A549 (cell line): ENCODE results near the gene FBXO31.

Source experiments
- POLR2A ChIP-seq: IDR thresholded peaks from 2 replicates; pipeline ENCODE4 v1.6.1; 2012; ENCODE audit warnings: mild to moderate bottlenecking, low read length
- RAD21 ChIP-seq, 2 experiments: fragments of >200 bp in 1 of 2; sonication (Bioruptor Twin) in 1 of 2; formaldehyde crosslinking in 1 of 2; IDR thresholded peaks in 1 of 2; conservative IDR thresholded peaks in 1 of 2; 2 replicates in 1 of 2; 3 replicates in 1 of 2; pipeline ENCODE4 v1.6.1; 2012 to 2018; ENCODE audit warnings: inconsistent platforms in 1 of 2
- TFCP2L1 ChIP-seq: fragments of 250-450 bp; sonication (Bioruptor Pico); IDR thresholded peaks from 2 replicates; pipeline ENCODE4 v1.5.0; 2021; ENCODE audit warnings: mild to moderate bottlenecking
- ZC3H11A ChIP-seq: fragments of 450-650 bp; IDR thresholded peaks from 2 replicates; pipeline ENCODE4 v1.6.1; 2014; ENCODE audit warnings: antibody characterized with exemption, mild to moderate bottlenecking
- TF ChIP-seq, protein P1 (sequence below): fragments of >200 bp; sonication (Bioruptor Twin); formaldehyde crosslinking; IDR thresholded peaks from 3 replicates; pipeline ENCODE4 v1.5.1; 2016
- TF ChIP-seq, protein P2 (sequence below): IDR thresholded peaks from 2 replicates; pipeline ENCODE4 v1.6.1; 2012
- TF ChIP-seq, protein P3 (sequence below): fragments of 250-450 bp; sonication (Bioruptor Pico); IDR thresholded peaks from 2 replicates; pipeline ENCODE4 v1.5.0; 2020; ENCODE audit warnings: low read depth, mild to moderate bottlenecking, moderate library complexity
- TF ChIP-seq, protein P4 (sequence below): fragments of 200-600 bp; sonication (generic); IDR thresholded peaks from 2 replicates; pipeline ENCODE4 v1.6.1; 2016; ENCODE audit warnings: antibody characterized with exemption, mild to moderate bottlenecking, moderate library complexity
- TF ChIP-seq, protein P5 (sequence below): fragments of 250-450 bp; sonication (Bioruptor Pico); IDR thresholded peaks from 2 replicates; pipeline ENCODE4 v1.5.0; 2021; ENCODE audit warnings: mild to moderate bottlenecking, moderate library complexity, borderline replicate concordance

DNA sequence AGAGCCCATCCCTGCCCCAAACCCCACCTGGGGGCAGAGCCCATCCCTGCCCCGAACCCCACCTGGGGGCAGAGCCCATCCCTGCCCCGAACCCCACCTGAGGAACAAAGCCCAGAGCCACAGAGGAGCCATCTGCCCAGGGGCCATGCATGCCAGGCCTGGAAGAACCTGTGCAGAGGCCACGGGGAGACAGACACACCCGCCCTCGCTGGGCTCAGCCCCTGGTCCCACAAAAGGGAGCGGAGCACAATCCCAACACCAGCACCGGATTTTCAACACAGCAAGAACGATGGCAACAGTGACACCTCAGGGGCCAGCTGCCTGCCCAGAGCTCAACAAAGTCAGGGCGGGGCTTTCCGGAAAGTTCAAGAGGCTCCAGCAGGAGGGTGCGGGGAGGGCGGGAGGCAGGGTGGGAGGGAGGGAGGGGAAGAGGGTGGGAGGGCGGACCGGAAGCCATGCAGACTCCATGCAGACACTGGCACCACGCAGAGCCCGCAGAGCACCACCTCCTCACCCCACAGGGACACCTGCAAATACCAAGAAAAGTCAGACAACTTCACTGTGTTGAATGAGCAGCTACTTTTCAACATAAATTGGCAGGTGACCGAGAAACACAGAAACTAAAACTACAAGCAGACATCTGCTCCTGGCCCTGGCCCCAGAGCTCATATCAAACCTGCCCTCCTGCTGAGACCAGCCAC is 38.5 kb downstream of the FBXO31 start:
- TF ChIP-seq, protein P1, sequence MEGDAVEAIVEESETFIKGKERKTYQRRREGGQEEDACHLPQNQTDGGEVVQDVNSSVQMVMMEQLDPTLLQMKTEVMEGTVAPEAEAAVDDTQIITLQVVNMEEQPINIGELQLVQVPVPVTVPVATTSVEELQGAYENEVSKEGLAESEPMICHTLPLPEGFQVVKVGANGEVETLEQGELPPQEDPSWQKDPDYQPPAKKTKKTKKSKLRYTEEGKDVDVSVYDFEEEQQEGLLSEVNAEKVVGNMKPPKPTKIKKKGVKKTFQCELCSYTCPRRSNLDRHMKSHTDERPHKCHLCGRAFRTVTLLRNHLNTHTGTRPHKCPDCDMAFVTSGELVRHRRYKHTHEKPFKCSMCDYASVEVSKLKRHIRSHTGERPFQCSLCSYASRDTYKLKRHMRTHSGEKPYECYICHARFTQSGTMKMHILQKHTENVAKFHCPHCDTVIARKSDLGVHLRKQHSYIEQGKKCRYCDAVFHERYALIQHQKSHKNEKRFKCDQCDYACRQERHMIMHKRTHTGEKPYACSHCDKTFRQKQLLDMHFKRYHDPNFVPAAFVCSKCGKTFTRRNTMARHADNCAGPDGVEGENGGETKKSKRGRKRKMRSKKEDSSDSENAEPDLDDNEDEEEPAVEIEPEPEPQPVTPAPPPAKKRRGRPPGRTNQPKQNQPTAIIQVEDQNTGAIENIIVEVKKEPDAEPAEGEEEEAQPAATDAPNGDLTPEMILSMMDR: no peak
- TF ChIP-seq, protein P2, sequence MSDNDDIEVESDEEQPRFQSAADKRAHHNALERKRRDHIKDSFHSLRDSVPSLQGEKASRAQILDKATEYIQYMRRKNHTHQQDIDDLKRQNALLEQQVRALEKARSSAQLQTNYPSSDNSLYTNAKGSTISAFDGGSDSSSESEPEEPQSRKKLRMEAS: no peak
- no peak for TF ChIP-seq TFCP2L1 (CRISPR knock-in tag)
- TF ChIP-seq, protein P3, sequence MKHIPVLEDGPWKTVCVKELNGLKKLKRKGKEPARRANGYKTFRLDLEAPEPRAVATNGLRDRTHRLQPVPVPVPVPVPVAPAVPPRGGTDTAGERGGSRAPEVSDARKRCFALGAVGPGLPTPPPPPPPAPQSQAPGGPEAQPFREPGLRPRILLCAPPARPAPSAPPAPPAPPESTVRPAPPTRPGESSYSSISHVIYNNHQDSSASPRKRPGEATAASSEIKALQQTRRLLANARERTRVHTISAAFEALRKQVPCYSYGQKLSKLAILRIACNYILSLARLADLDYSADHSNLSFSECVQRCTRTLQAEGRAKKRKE (CRISPR knock-in tag): no peak
- TF ChIP-seq RAD21 (conservative IDR thresholded peaks at IDR 0.05 in 1 of 2, IDR thresholded peaks at IDR 0.05 in 1 of 2): no peak
- TF ChIP-seq, protein P4, sequence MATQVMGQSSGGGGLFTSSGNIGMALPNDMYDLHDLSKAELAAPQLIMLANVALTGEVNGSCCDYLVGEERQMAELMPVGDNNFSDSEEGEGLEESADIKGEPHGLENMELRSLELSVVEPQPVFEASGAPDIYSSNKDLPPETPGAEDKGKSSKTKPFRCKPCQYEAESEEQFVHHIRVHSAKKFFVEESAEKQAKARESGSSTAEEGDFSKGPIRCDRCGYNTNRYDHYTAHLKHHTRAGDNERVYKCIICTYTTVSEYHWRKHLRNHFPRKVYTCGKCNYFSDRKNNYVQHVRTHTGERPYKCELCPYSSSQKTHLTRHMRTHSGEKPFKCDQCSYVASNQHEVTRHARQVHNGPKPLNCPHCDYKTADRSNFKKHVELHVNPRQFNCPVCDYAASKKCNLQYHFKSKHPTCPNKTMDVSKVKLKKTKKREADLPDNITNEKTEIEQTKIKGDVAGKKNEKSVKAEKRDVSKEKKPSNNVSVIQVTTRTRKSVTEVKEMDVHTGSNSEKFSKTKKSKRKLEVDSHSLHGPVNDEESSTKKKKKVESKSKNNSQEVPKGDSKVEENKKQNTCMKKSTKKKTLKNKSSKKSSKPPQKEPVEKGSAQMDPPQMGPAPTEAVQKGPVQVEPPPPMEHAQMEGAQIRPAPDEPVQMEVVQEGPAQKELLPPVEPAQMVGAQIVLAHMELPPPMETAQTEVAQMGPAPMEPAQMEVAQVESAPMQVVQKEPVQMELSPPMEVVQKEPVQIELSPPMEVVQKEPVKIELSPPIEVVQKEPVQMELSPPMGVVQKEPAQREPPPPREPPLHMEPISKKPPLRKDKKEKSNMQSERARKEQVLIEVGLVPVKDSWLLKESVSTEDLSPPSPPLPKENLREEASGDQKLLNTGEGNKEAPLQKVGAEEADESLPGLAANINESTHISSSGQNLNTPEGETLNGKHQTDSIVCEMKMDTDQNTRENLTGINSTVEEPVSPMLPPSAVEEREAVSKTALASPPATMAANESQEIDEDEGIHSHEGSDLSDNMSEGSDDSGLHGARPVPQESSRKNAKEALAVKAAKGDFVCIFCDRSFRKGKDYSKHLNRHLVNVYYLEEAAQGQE: no peak
- TF ChIP-seq, protein P5, sequence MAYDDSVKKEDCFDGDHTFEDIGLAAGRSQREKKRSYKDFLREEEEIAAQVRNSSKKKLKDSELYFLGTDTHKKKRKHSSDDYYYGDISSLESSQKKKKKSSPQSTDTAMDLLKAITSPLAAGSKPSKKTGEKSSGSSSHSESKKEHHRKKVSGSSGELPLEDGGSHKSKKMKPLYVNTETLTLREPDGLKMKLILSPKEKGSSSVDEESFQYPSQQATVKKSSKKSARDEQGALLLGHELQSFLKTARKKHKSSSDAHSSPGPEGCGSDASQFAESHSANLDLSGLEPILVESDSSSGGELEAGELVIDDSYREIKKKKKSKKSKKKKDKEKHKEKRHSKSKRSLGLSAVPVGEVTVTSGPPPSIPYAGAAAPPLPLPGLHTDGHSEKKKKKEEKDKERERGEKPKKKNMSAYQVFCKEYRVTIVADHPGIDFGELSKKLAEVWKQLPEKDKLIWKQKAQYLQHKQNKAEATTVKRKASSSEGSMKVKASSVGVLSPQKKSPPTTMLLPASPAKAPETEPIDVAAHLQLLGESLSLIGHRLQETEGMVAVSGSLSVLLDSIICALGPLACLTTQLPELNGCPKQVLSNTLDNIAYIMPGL (CRISPR knock-in tag): no peak
- no peak for TF ChIP-seq POLR2A
- TF ChIP-seq ZC3H11A: no peak
